IMR-90 (cell line): ENCODE data around the gene WASF3. TPM values are rescaled to one million over a fixed set of nuclear protein-coding genes. Genes with fewer than 3 reads are reported as not detected.

Experiments
- ATAC-seq: fragments of 200-7000 bp; cut with Tn5 transposase; 2 replicates; pipeline ENCODE4 v1.9.1; 2020; ENCODE audit warnings: low read depth, mild to moderate bottlenecking, moderate library complexity
- BruUV-seq: library from RNA; stranded (reverse); fragments of 400-500 nt; replicated peaks from 2 replicates; lab custom pipeline; 2021; lab: Mats Ljungman, UMichigan
- CTCF ChIA-PET: fragments of 300-600 bp; formaldehyde crosslinking; extraction: SDS; loops from one replicate; lab custom pipeline; 2021; ENCODE audit warnings: antibody characterized with exemption; lab: Yijun Ruan, JAX
- POLR2A ChIA-PET: fragments of 300-600 bp; sonication (Branson Sonifier 250); formaldehyde crosslinking; loops from one replicate; lab custom pipeline; 2022; ENCODE audit warnings: antibody characterized with exemption; ENCODE audit not compliant: unreplicated experiment; lab: Charles Lee
- DNase-seq: peaks from one replicate; pipeline ENCODE4 v3.0.0; 2013
- H2AFZ ChIP-seq: replicated peaks from 2 replicates; pipeline ENCODE3; 2013; ENCODE audit warnings: low read length, mild to moderate bottlenecking; ENCODE audit not compliant: poor library complexity
- H2AK5ac ChIP-seq: 2 replicates; pipeline ENCODE4 v1.6.1; 2013; ENCODE audit warnings: low read depth, low read length, inconsistent platforms
- H2AK9ac ChIP-seq: replicated peaks from 2 replicates; pipeline ENCODE3; 2013; ENCODE audit warnings: mild to moderate bottlenecking, low read depth, low read length, moderate library complexity; ENCODE audit not compliant: poor library complexity
- H2BK120ac ChIP-seq: 2 replicates; pipeline ENCODE4 v1.6.1; 2013; ENCODE audit warnings: low read depth, low read length, inconsistent platforms
- H2BK15ac ChIP-seq: 3 replicates; pipeline ENCODE4 v1.6.1; 2013; ENCODE audit warnings: low read depth, low read length, inconsistent platforms
- H2BK20ac ChIP-seq: 2 replicates; pipeline ENCODE4 v1.6.1; 2013; ENCODE audit warnings: low read depth, mild to moderate bottlenecking, inconsistent platforms, low read length, moderate library complexity
- H2BK5ac ChIP-seq: 2 replicates; pipeline ENCODE4 v1.6.1; 2013; ENCODE audit warnings: mild to moderate bottlenecking, low read depth, low read length, inconsistent platforms; ENCODE audit not compliant: poor library complexity, severe bottlenecking
- H3K14ac ChIP-seq: replicated peaks from 2 replicates; pipeline ENCODE4 v1.6.1; 2013; ENCODE audit warnings: low read depth, low read length, inconsistent platforms
- H3K18ac ChIP-seq: 2 replicates; pipeline ENCODE4 v1.6.1; 2013; ENCODE audit warnings: low read depth, low read length, control low read depth
- H3K23ac ChIP-seq: 2 replicates; pipeline ENCODE4 v1.6.1; 2013; ENCODE audit warnings: low read depth, low read length, inconsistent platforms
- H3K27ac ChIP-seq: 2 replicates; pipeline ENCODE4 v1.5.1; 2013; ENCODE audit warnings: mild to moderate bottlenecking, control low read depth, low read length; ENCODE audit not compliant: insufficient read depth
- H3K27me3 ChIP-seq: 2 replicates; pipeline ENCODE4 v1.6.1; 2013; ENCODE audit warnings: low read length; ENCODE audit not compliant: control insufficient read depth, insufficient read depth
- H3K36me3 ChIP-seq: 2 replicates; pipeline ENCODE4 v1.6.1; 2013; ENCODE audit warnings: low read length, mixed read lengths; ENCODE audit not compliant: control insufficient read depth, insufficient read depth
- H3K4ac ChIP-seq: 2 replicates; pipeline ENCODE4 v1.6.1; 2013; ENCODE audit warnings: low read depth, low read length, inconsistent platforms
- H3K4me1 ChIP-seq: 2 replicates; pipeline ENCODE4 v1.6.1; 2013; ENCODE audit warnings: low read length, mixed read lengths; ENCODE audit not compliant: control insufficient read depth, insufficient read depth
- H3K4me2 ChIP-seq: 2 replicates; pipeline ENCODE4 v1.6.1; 2013; ENCODE audit warnings: low read depth, mild to moderate bottlenecking, control low read depth, low read length, moderate library complexity
- H3K4me3 ChIP-seq: 2 replicates; pipeline ENCODE4 v1.5.1; 2013; ENCODE audit warnings: low read depth, mild to moderate bottlenecking, control low read depth, low read length, moderate library complexity; ENCODE audit not compliant: insufficient read depth
- H3K56ac ChIP-seq: 2 replicates; pipeline ENCODE4 v1.6.1; 2013; ENCODE audit warnings: low read length, inconsistent platforms; ENCODE audit not compliant: insufficient read depth; ENCODE audit errors: extremely low read depth
- H3K79me1 ChIP-seq, 2 experiments: 2 replicates each; pipeline ENCODE4 v1.6.1; 2013; ENCODE audit warnings: low read length in 2 of 2, inconsistent platforms in 1 of 2, low read depth in 1 of 2
- H3K9ac ChIP-seq: 2 replicates; pipeline ENCODE4 v1.6.1; 2013; ENCODE audit warnings: low read depth, low read length, control low read depth
- H3K9me1 ChIP-seq: 2 replicates; pipeline ENCODE4 v1.6.1; 2013; ENCODE audit warnings: low read length, inconsistent platforms; ENCODE audit not compliant: insufficient read depth
- H3K9me3 ChIP-seq: 2 replicates; pipeline ENCODE4 v1.6.1; 2013; ENCODE audit warnings: low read length; ENCODE audit not compliant: control insufficient read depth, insufficient read depth
- H4K20me1 ChIP-seq: 2 replicates; pipeline ENCODE4 v1.6.1; 2013; ENCODE audit warnings: low read length, inconsistent platforms; ENCODE audit not compliant: insufficient read depth
- H4K5ac ChIP-seq: 2 replicates; pipeline ENCODE4 v1.6.1; 2013; ENCODE audit warnings: mild to moderate bottlenecking, low read depth, low read length, control low read depth
- H4K8ac ChIP-seq, 2 experiments: 2 replicates each; pipeline ENCODE4 v1.6.1; 2013; ENCODE audit warnings: low read depth in 2 of 2, low read length in 2 of 2, control low read depth in 1 of 2, inconsistent platforms in 1 of 2
- H4K91ac ChIP-seq: 2 replicates; pipeline ENCODE4 v1.6.1; 2013; ENCODE audit warnings: low read depth, low read length, inconsistent platforms; ENCODE audit not compliant: insufficient read depth
- CEBPB ChIP-seq: IDR thresholded peaks from 2 replicates; pipeline ENCODE4 v1.6.1; 2012; ENCODE audit warnings: low read depth, low read length, improper control_type of control experiment
- RCOR1 ChIP-seq: IDR thresholded peaks from 2 replicates; pipeline ENCODE4 v1.6.1; 2012; ENCODE audit warnings: mild to moderate bottlenecking, low read length, improper control_type of control experiment; ENCODE audit not compliant: insufficient replicate concordance
- WGBS, 2 experiments: methylation state at CpG; one replicate each; pipeline versions ENCODE4 v1.1.5 to v1.1.7; 2013; ENCODE audit warnings: missing lambda C conversion rate in 2 of 2; ENCODE audit not compliant: insufficient read length in 1 of 2; ENCODE audit errors: extremely low coverage in 2 of 2; 5-methylcytosine and 5-hydroxymethylcytosine counted together
- dilution Hi-C: fragments of 300-500 bp; cut with HindIII; formaldehyde crosslinking; loops from one replicate; pipeline ENCODE4 v1.14.3; 2018; ENCODE audit warnings: low sequenced_read_pairs; ENCODE audit not compliant: unreplicated experiment
- in situ Hi-C: fragments of 300-500 bp; cut with MboI; formaldehyde crosslinking; loops from 3 replicates; pipeline ENCODE4 v1.14.3; 2019; ENCODE audit warnings: low sequenced_read_pairs, inconsistent platforms, mixed read lengths
- intact Hi-C: fragments of 100-400 bp; cut with micrococcal nuclease; formaldehyde crosslinking; loops from 2 replicates; pipeline ENCODE4 v1.10.0; 2022
- polyA plus RNA-seq, 3 experiments: library from polyadenylated mRNA; depleted of rRNA; stranded (reverse); fragments of >200 nt; gene quantifications; 2 replicates each; pipeline ENCODE4 v1.2.3, GENCODE V29; 2012; ENCODE audit warnings: low replicate concordance in 1 of 3
- total RNA-seq: library from RNA; depleted of rRNA; stranded (reverse); fragments of >200 nt; gene quantifications from 2 replicates; pipeline ENCODE4 v1.2.3, GENCODE V29; 2012

Gene WASF3
- total and polyA plus RNA-seq, 2 of the 4 experiments (the other 2 are of a cell fraction) = 4.3 to 11.4 TPM

GRCh38 chr13:26685606-26686005 lies 128.1 kb downstream of the WASF3 start:
- Histone ChIP-seq H3K4ac (no peak overlapping the region), H4K91ac (no peak overlapping the region), H2BK5ac (no peak overlapping the region), H2AK5ac (no peak overlapping the region), H4K5ac (no peak overlapping the region), H2AFZ (no peak overlapping the region), H3K4me2 (no peak overlapping the region), H3K27ac (no peak overlapping the region), H3K23ac (no peak overlapping the region), H3K56ac (no peak overlapping the region), H3K4me3 (no peak overlapping the region), H3K14ac (no peak overlapping the region), H2AK9ac (no peak overlapping the region), H3K18ac (no peak overlapping the region), H3K4me1 (no peaks in the 10 kb centered on the region), H3K79me1 (no peaks in the 10 kb centered on the region), H2BK120ac (no peak overlapping the region), H3K9ac (no peak overlapping the region), H3K9me3 (peaks cover 2% of the 10 kb centered on the region; the same call in 1 of the 2 replicates), H3K27me3 (no peaks in the 10 kb centered on the region), H2BK15ac (no peak overlapping the region), H4K20me1 (no peaks in the 10 kb centered on the region), H2BK20ac (no peak overlapping the region), H4K8ac (no peak overlapping the region), H3K36me3 (peaks cover 48% of the 10 kb centered on the region), H3K9me1 (peaks cover 4% of the 10 kb centered on the region; the same call in 1 of the 2 replicates)
- TF ChIP-seq RCOR1 = no peak
- TF ChIP-seq CEBPB = no peak
- intact Hi-C loops = no loop called here
- POLR2A ChIA-PET = no interaction called here
- 95% methylated on average over 14 of the region's 22 CpGs; no CpG with 5 or more reads in 1 of the 2 experiments for WGBS, 2 experiments
- CTCF ChIA-PET = interaction anchor here (0.6 kb wide), 1 partner anchor 357 kb away, joined by 3 read pairs; no protein-coding TSS in a partner anchor
- no peak for ATAC-seq
- in situ Hi-C loops = no loop called here
- dilution Hi-C loops = no loop called here
- no peak for DNase-seq
- BruUV-seq = no TSS peak
